Measurements from ENCODE around the gene MORN4.

Gene MORN4

DNA sequence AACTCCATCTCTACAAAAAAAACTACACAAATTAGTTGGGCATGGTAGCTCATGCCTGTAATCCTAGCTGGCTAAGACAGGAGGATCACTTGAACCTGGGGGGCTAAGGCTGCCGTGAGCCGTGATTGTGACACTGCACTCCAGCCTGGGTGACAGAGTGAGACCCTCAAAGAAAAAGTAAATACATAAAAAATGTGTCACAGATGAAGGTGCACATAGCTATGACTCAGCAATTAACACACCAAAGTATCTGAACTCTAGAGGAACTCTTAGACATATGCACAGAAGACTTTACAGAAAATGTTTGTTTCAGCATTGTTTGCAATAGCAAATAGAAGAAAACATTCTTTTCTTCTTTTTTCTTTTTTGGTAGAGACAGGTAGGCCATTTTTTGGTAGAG, 35.5 kb downstream of the MORN4 start:
- TF ChIP-seq, protein P1, sequence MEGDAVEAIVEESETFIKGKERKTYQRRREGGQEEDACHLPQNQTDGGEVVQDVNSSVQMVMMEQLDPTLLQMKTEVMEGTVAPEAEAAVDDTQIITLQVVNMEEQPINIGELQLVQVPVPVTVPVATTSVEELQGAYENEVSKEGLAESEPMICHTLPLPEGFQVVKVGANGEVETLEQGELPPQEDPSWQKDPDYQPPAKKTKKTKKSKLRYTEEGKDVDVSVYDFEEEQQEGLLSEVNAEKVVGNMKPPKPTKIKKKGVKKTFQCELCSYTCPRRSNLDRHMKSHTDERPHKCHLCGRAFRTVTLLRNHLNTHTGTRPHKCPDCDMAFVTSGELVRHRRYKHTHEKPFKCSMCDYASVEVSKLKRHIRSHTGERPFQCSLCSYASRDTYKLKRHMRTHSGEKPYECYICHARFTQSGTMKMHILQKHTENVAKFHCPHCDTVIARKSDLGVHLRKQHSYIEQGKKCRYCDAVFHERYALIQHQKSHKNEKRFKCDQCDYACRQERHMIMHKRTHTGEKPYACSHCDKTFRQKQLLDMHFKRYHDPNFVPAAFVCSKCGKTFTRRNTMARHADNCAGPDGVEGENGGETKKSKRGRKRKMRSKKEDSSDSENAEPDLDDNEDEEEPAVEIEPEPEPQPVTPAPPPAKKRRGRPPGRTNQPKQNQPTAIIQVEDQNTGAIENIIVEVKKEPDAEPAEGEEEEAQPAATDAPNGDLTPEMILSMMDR (conservative IDR thresholded peaks at IDR 0.05; ENCODE audit: low read depth, low read length) = no peak
- no peak overlapping the region for H3K4me3 ChIP-seq (ENCODE audit: low read depth, low read length)
- no peak for DNase-seq (ENCODE audit: low read depth)

DNA sequence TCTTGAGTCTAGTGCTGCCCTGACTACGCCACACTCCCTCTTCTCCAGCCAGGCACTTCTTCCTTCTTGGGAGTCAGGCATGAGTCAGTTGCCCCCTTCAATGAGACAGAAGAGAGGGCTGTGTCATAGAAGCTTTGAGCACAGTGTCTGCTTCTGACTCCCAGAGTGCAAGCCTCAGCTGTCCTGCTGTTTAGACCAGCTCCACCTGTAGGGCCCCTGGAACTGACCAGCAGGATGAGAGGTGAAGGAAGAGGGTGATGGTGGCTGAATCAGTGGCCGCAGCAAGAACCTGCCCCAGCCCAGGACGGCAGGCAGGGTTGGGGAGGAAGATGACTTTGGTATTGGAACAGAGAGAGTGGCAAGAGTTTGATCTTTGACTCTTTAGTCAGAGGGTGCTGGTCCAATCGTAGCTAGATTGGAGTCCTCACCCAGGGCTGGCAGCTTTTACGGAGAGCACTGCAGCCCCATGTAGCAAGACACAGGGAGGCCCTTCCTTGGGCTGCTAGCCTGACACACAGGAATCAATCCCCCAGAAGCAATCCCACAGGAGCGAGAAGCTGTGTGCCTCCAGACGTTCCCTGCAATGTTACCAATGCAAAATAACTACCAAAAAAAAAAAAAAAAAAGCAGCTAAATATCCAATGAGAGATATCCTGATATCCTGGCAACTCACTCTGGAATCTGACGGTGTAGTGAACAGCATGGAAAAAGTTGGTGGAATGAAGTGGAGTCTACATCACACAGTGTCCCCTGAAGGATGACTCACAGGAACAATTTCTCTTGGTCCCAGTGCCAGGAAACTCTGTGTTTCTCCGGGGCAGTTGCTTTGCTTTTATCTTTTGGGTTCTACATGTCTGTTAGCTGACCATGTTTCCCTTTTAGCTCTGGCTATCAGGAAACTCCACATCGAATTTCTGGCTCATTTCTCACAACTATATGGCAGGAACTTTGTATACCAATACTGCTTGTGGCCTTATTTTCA, 36.9 kb downstream of the MORN4 start:
- peak; percentile 62 for DNase-seq (ENCODE audit: low read depth)
- TF ChIP-seq, protein P1 (conservative IDR thresholded peaks at IDR 0.05; ENCODE audit: low read depth, low read length) = no peak
- no peak overlapping the region for H3K4me3 ChIP-seq (ENCODE audit: low read depth, low read length)

DNA sequence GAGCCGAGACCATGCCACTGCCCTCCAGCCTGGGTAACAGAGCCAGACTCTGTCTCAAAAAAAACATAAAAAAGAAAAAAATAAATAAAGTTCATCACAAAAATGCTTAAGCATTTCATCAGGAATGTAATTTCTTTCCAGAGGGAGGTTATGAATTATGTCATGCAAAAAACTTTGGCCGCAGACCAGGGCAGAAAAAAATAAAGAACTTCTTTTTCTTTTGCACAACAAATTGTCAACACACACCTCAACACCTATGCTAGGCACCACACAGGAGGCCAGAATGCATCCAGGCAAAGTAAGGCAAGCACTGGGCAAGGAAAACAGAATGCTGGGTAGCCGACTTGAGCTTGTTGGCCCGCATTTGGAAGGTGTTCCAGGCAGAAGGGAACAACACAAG, 39.9 kb downstream of the MORN4 start:
- TF ChIP-seq, protein P1 (conservative IDR thresholded peaks at IDR 0.05; ENCODE audit: low read depth, low read length) = no peak
- peak; percentile 63 for DNase-seq (ENCODE audit: low read depth)
- H3K4me3 ChIP-seq (ENCODE audit: low read depth, low read length) = no peak overlapping the region

DNA sequence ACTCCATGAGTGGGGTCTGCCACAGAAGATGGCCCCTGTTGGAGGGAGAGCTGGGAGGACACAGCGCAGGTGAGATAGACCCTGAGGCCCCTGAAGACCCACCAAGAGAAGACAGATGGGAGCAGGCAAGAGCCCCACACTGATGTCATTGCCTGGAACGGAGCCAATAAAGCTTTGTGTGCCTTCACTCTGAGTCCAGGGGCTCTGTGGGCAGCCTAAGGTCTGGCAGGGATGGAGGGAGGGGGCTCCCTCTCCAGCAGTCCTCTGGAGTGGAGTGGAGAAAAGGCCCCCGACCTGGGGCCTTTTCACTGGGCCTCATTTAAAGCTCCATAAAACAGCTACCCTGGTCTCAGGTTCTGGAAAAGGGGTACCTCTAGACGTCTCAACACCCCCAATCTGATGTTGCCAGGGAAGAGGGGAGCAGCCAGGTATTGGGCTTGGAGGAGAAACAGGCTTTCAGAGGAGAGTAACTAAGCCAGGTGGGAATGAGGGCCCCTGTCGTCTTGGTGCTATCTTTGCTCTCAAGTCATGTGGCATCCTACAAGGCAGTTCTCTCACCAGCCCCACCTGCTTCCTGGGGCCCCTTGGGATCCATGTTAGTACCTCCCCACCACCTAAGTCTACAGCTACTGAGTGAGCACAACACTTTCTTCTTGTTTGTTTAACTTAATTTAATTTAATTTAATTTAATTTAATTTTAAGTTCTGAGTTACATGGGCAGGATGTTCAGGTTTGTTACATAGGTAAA, 42.4 kb downstream of the MORN4 start:
- TF ChIP-seq, protein P1 (conservative IDR thresholded peaks at IDR 0.05; ENCODE audit: low read depth, low read length) = no peak
- DNase-seq (ENCODE audit: low read depth) = no peak
- no peak overlapping the region for H3K4me3 ChIP-seq (ENCODE audit: low read depth, low read length)

DNA sequence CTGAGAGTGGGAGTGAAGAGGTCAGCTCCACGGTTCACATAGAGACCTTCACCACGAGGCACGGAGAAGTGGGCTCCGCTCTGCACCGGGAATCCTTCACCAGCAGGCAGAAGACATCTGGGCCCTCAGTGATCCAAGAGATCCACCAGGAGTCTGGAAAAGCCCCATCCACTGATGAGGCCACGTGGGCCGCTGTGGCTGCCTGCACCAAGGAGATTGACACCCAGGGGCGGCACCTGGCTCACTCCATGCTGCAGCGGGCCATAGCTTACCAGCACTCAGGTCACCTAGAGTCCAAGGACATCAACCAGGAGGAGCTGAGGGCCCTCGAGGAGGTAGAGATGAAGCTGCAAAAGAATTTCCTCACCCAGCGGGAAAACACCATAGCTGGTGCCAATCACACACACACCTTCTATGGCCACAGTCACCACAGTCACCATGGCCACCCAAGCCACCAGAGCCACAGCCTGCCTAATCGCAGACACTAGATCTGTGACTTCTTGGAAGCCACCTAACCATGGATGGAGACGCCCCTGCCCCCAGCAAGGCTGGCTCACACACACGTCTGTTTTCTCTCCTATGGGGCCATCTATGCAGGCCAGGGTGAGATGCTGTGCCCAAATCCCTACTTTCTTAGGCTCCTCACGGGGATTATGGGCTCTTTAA, 43.1 kb downstream of the MORN4 start:
- TF ChIP-seq, protein P1 (conservative IDR thresholded peaks at IDR 0.05; ENCODE audit: low read depth, low read length) = no peak
- H3K4me3 ChIP-seq (ENCODE audit: low read depth, low read length) = no peak overlapping the region
- no peak for DNase-seq (ENCODE audit: low read depth)

DNA sequence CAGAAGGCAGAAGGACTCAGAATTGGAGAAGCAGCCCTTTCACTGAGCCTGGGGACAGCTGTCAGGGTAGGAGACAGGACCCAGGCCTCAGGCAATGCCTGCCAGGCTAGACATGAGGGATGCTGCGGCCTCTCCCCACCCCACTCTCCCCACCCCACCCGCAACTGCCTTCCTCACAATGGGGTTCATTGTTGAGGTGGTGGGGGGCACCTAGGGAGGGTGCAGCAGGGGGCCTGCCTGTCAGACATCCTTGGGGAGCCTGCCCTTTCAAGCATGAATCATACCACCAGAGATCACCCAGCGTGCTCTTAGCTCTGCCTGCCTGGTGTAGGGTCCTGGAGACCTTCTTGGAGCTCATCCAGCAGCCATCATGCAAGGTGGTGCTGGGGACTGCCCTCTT, 43.8 kb downstream of the MORN4 start, which contains the start of gene C10orf62:
Gene C10orf62, plus strand, starts transcription at position 243 of the 400 bp plus-strand sequence. CDS start 177 bp downstream, outside the sequence.
- TF ChIP-seq, protein P1 (conservative IDR thresholded peaks at IDR 0.05; ENCODE audit: low read depth, low read length) = no peak
- no peak for DNase-seq (ENCODE audit: low read depth)
- no peak within 1 kb of the TSS for H3K4me3 ChIP-seq (ENCODE audit: low read depth, low read length)
